Heart right ventricle (tissue), 16 donors: ENCODE measurements around the gene FBXO44. TPM values are rescaled to one million over a fixed set of nuclear protein-coding genes. Genes with fewer than 3 reads are reported as not detected.
A peak's percentile ranks its signal among the peaks of the same experiment; 100 is the strongest.

ENCODE experiments used
- ATAC-seq, 8 donors: fragments of 200-7000 bp; cut with Tn5 transposase; one replicate each; pipeline ENCODE4 v1.9.1; 2020; ENCODE audit warnings: mild to moderate bottlenecking in 8 of 8, moderate library complexity in 8 of 8, moderate number of reproducible peaks in 1 of 8
- DNase-seq, 2 donors: peaks; one replicate each; pipeline ENCODE4 v3.0.0-alpha.2; 2020
- H3K27ac ChIP-seq, 10 donors: fragments of 200-600 bp; sonication (generic) in 2 of 10; one replicate each; pipeline versions ENCODE4 v1.5.0 to v1.8.0; 2020 to 2022; ENCODE audit warnings: mild to moderate bottlenecking in 3 of 10
- H3K27me3 ChIP-seq, 7 donors: fragments of 200-600 bp; one replicate each; pipeline ENCODE4 v1.8.0; 2021 to 2022; ENCODE audit warnings: mild to moderate bottlenecking in 2 of 7
- H3K36me3 ChIP-seq, 9 donors: fragments of 200-600 bp; sonication (generic) in 1 of 9; one replicate each; pipeline versions ENCODE4 v1.5.0 to v1.8.0; 2020 to 2022; ENCODE audit warnings: mild to moderate bottlenecking in 2 of 9
- H3K4me1 ChIP-seq, 9 donors: fragments of 200-600 bp; sonication (generic) in 1 of 9; one replicate each; pipeline versions ENCODE4 v1.5.0 to v1.8.0; 2020 to 2022; ENCODE audit warnings: mild to moderate bottlenecking in 4 of 9
- H3K4me3 ChIP-seq, 10 donors: fragments of 200-600 bp; sonication (generic) in 2 of 10; one replicate each; pipeline versions ENCODE4 v1.5.0 to v1.8.0; 2020 to 2022; ENCODE audit warnings: mild to moderate bottlenecking in 7 of 10, moderate library complexity in 2 of 10
- H3K9me3 ChIP-seq, 11 donors: fragments of 200-600 bp in 10 of 11; sonication (generic) in 2 of 11; one replicate each; pipeline versions ENCODE4 v1.5.0 to v1.8.0; 2013 to 2022; ENCODE audit warnings: mild to moderate bottlenecking in 2 of 11, control low read depth in 1 of 11, moderate library complexity in 1 of 11
- WGBS, 2 donors: extraction: QIAGEN DNeasy Blood & Tissue Kit; methylation state at CpG; one replicate each; pipeline ENCODE4 v1.1.7; 2013; ENCODE audit warnings: inconsistent platforms in 1 of 2; 5-methylcytosine and 5-hydroxymethylcytosine counted together
- intact Hi-C, 10 donors: fragments of 100-400 bp; cut with DNase I; formaldehyde crosslinking; loops; one replicate each; pipeline versions ENCODE4 v1.11.1 to v1.14.2; 2022
- polyA plus RNA-seq, 2 donors: library from polyadenylated mRNA; stranded (reverse); fragments of 200-250 nt; gene quantifications; one replicate each; pipeline ENCODE4 v1.2.3, GENCODE V29; 2013
- total RNA-seq, 10 donors: library from RNA; stranded (reverse); fragmentation: NEBNext Ultra II Directional in 3 of 10; extraction: Animal tissue kit (Norgen Biotek cat#: 25700) in 3 of 10; gene quantifications; one replicate each; pipeline versions ENCODE4 v1.2.1 to v1.2.4, GENCODE V29; 2021 to 2023
- TF ChIP-seq, protein P1 (sequence below), 9 donors: fragments of 200-600 bp; sonication (generic) in 2 of 9; IDR thresholded peaks; one replicate each; pipeline versions ENCODE4 v1.5.0 to v1.8.0; 2021 to 2022; ENCODE audit warnings: antibody characterized with exemption in 9 of 9, mild to moderate bottlenecking in 5 of 9, moderate library complexity in 1 of 9
- donor health status: Arrhythmogenic right ventricular cardiomyopathy.
- donor health status: ischemic (EF 13 %, LVEDD 7.1; RV severe dilation, severe dysfunction).
- donor health status: healthy with polysubstance abuse.
- donor health status: DM: no; HTN: yes; CAD: no.
- donor health status: DM: no; HTN: no; CAD: no.
- donor health status: ischemic (EF 25% LVEDD 6.9; RV normal size, moderate dysfunction).
- donor health status: ischemic (EF 25% LVEDD 5.7; RV mildly dilated, moderate dysfunction).
- donor health status: healthy.
- donor health status: DM: yes; HTN: yes; CAD: no.
- donor health status: Ischemic cardiomyopathy.
- donor health status: ischemic (EF 35%, LVEDD 5.7; RV mildly dilated, moderate dysfunction).
- donor health status: nonischemic (EF 11% LVEDD 7.7; RV severe dilation, severe dysfunction).
- donor health status: DM: yes; HTN: yes; CAD: no.
- donor health status: PGD.
- donor health status: ischemic (EF 29% LVEDD 5.4; RV normal size, mild dysfunction).
- donor health status: nonischemic (EF 23%, LVEDD 6.1; RV moderate dilation, normal function).

Gene FBXO44
- total and polyA plus RNA-seq, 12 donors = 10.1 to 28.2 (median 15.8) TPM

DNA sequence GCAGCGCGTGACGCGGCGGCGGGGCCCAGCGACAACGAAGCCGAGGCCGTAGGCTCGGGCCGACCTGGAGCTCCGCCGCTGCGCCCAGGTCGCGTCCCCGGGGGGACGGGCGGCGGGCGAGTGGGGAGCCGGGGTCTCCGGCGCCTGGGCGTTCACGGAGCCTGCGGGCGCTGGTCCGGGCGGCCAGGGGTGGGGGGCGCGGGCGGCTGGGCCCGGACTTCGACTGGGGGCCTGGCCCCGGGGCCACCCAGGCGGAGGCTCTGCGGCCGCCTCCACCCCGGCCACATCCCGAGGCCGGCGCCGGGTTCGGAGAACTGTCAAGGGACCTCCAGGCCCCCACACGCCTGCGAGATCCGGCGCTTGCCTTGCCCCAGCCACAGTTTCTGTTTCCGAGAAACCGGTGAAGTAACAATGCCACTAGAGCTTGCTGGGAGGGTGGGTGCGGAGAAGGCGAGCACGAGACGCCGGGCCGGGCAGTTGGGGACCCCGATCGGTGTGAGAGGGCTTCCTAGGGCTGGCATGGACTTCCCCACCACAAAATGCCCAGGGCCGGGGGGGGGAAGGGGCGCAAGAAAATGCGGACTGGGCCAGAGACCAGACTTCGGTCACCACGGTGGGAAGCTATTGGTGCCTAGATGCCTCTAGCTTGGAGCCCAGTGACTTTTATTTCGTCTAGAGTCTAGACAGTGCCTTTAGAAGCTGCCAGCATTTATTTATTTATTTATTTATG lies 9.8 kb downstream of the FBXO44 start:
- no peaks in the 10 kb centered on the region for H3K9me3 ChIP-seq
- DNase-seq (peak; percentile 39 to 60), ATAC-seq (peak; percentile 24 to 59 (median 47))
- H3K4me3 ChIP-seq = peak overlapping the region; percentile 35 to 89 (median 62)
- peak overlapping the region in 9 of 10 donors; percentile 47 to 92 (median 79) for H3K27ac ChIP-seq
- intact Hi-C loops = loop anchor here in 5 of 10 donors (2.0 to 5.0 kb wide), 2 partner anchors 53 to 54 kb away; no protein-coding TSS in a partner anchor
- TF ChIP-seq, protein P1, sequence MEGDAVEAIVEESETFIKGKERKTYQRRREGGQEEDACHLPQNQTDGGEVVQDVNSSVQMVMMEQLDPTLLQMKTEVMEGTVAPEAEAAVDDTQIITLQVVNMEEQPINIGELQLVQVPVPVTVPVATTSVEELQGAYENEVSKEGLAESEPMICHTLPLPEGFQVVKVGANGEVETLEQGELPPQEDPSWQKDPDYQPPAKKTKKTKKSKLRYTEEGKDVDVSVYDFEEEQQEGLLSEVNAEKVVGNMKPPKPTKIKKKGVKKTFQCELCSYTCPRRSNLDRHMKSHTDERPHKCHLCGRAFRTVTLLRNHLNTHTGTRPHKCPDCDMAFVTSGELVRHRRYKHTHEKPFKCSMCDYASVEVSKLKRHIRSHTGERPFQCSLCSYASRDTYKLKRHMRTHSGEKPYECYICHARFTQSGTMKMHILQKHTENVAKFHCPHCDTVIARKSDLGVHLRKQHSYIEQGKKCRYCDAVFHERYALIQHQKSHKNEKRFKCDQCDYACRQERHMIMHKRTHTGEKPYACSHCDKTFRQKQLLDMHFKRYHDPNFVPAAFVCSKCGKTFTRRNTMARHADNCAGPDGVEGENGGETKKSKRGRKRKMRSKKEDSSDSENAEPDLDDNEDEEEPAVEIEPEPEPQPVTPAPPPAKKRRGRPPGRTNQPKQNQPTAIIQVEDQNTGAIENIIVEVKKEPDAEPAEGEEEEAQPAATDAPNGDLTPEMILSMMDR (IDR thresholded peaks at IDR 0.05) = peak in 1 of 9 donors; percentile 22
- H3K27me3 ChIP-seq = no peaks in the 10 kb centered on the region
- H3K36me3 ChIP-seq = peaks cover 0 to 38% (median 0%) of the 10 kb centered on the region in 9 donors
- peaks cover 0 to 27% (median 8%) of the 10 kb centered on the region in 9 donors for H3K4me1 ChIP-seq
- 1% methylated on average over 55 to 66 of the region's 66 CpGs for WGBS, 2 donors

DNA sequence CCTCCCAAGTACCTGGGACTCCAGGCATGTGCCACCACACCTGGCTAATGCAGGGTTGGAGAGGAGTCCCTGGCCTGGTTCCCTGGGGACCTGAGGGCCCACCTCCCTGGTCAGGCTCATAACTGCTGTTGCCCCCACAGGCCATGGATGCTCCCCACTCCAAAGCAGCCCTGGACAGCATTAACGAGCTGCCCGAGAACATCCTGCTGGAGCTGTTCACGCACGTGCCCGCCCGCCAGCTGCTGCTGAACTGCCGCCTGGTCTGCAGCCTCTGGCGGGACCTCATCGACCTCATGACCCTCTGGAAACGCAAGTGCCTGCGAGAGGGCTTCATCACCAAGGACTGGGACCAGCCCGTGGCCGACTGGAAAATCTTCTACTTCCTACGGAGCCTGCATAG lies 13.8 kb downstream of the FBXO44 start:
- no peak for ATAC-seq
- Histone ChIP-seq H3K4me1 (peaks cover 0 to 27% (median 8%) of the 10 kb centered on the region in 9 donors), H3K4me3 (no peak overlapping the region), H3K27me3 (no peaks in the 10 kb centered on the region), H3K9me3 (no peaks in the 10 kb centered on the region), H3K36me3 (peaks cover 0 to 45% (median 3%) of the 10 kb centered on the region in 9 donors), H3K27ac (no peak overlapping the region)
- TF ChIP-seq, protein P1 (IDR thresholded peaks at IDR 0.05) = no peak
- intact Hi-C loops = no loop called here
- WGBS, 2 donors = 87 to 90% methylated on average over 14 of the region's 14 CpGs
- DNase-seq = no peak

DNA sequence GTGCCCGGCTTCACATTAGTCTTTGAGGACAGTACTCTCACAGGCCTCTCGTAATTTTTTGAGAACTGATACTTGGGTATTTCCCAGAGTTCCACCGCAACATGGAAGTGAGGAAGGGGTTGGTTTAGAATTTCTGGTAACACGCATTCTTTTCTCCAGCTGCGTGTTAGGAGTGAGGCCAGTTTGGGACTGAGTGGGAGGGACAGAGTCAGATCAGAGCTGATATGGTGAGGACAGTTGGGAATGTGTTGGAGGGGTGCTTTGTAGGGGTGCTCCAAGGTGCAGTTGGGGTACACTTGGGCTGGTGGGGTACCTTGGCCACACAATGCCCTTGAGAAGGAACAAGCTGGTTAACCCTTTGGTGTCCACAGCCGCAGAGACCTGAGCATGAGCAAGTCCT lies 16.1 kb downstream of the FBXO44 start:
- Histone ChIP-seq H3K4me3 (no peak overlapping the region), H3K27me3 (no peaks in the 10 kb centered on the region), H3K4me1 (peaks cover 0 to 15% (median 5%) of the 10 kb centered on the region in 9 donors), H3K9me3 (no peaks in the 10 kb centered on the region), H3K27ac (peak overlapping the region in 1 of 10 donors; percentile 0), H3K36me3 (peaks cover 0 to 67% (median 16%) of the 10 kb centered on the region in 9 donors)
- no peak for ATAC-seq
- TF ChIP-seq, protein P1 (IDR thresholded peaks at IDR 0.05) = no peak
- 71 to 73% methylated on average over 6 of the region's 6 CpGs for WGBS, 2 donors
- intact Hi-C loops = no loop called here
- no peak for DNase-seq

DNA sequence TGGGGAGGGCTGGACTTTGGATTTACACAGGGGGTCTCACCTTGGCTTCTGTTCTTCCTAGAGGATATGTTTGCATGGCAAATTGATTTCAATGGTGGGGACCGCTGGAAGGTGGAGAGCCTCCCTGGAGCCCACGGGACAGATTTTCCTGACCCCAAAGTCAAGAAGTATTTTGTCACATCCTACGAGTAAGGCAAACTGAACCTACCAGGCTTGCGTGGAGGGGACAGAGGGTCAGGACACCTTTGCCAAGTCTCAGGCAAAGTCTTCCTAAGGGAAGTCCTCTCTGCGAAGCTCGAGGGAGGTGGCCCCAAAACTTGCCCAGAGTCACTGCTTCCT lies 16.5 kb downstream of the FBXO44 start:
- no peaks in the 10 kb centered on the region for H3K9me3 ChIP-seq
- H3K27ac ChIP-seq = peak overlapping the region in 1 of 10 donors; percentile 0
- WGBS, 2 donors = 85 to 86% methylated on average over 6 of the region's 6 CpGs
- intact Hi-C loops = no loop called here
- H3K4me1 ChIP-seq = peaks cover 0 to 15% (median 5%) of the 10 kb centered on the region in 9 donors
- no peak overlapping the region for H3K4me3 ChIP-seq
- H3K36me3 ChIP-seq = peaks cover 0 to 72% (median 16%) of the 10 kb centered on the region in 9 donors
- ATAC-seq (no peak), DNase-seq (no peak)
- H3K27me3 ChIP-seq = no peaks in the 10 kb centered on the region
- TF ChIP-seq, protein P1 (IDR thresholded peaks at IDR 0.05) = no peak
